HG02840 (cell line): ENCODE measurements around the gene CRADD.

Experiments
- ATAC-seq: cut with Tn5 transposase; IDR thresholded peaks from one replicate; pipeline ENCODE4 v1.9.1; 2021; ENCODE audit warnings: mild to moderate bottlenecking, moderate library complexity, moderate number of reproducible peaks; ENCODE audit not compliant: unreplicated experiment, low FRiP score

Gene CRADD

GRCh38 chr12:93733928-93734327 lies 56.8 kb downstream of the CRADD start:
- no peak for ATAC-seq

DNA sequence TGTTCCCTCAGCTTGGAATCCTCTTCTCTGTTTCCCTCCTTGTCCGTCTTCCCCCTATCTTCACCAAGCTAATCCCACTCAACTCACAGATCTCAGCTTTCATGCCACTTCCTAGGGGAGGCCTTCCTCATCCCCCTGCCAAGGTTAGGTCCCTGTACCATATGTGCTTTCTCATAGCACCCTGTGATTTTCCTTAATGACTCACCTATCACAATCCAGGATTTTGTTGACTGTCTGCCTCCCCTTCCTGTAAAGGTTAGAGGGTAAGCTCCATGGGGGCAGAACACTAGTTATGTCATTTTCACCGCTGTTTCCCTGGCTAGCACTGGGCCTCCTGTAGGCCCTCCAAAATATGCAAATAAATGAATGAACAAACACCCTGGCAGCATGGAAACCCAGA lies 57.6 kb downstream of the CRADD start:
- ATAC-seq = no peak

DNA sequence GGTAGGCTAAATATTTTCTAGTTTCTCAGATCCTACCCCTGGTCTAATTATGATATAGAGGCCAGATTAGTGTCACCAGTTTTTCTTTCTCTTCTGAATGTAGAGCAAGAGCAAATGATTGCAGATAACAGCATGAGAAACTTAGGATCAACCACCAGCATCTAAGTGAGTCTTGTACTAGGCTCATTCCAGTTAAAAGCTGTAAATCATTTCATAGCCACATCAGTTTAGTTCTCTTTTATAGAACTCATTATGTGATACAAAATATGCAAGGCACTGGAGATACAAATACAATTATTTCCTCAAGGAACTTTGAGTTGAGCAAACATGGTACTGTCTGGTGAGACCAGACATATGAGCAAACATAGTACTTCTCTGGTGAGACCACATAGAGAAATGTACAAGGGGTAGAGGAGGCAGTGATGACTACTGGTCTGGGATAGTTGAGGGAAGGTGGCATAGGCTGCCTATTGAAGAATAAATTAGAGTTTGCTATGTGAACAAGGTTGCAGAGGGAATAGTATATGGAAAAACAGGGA lies 59.5 kb downstream of the CRADD start:
- ATAC-seq = no peak

DNA sequence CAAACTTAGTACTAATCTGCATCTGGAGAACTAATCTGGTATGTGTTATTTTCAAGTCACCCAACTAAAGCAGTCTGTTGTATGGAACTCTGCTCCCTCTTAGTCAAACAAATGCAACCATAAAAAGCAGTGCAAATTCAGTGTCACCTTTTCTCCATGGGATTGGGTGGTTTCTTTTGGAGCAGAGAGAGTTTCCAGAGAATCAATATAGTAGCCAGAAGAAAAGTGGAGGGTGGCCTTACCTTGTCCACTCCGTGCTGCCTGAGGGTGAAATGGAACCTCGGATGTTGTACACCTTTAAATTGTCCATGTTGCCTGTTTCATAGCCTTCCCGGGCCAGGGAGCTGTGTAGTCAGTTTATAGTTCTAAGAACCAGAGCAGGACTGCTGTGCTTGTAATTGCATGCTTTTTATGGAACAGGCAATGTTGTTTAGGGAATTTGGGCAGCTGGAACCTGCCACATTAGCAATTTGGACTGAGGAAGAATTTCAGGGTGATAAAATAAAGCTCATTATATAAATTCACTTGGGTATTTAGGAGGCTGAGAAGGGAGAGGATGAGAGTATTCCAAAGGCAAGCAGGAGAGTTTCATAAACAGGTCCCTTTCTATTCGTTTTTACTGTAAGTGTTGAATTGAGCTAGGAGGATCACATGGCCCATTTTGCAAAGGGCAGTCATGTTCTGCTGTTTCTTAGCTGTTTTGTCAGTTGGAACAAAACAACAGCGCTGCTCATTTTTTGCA lies 60.5 kb downstream of the CRADD start:
- ATAC-seq = no peak

DNA sequence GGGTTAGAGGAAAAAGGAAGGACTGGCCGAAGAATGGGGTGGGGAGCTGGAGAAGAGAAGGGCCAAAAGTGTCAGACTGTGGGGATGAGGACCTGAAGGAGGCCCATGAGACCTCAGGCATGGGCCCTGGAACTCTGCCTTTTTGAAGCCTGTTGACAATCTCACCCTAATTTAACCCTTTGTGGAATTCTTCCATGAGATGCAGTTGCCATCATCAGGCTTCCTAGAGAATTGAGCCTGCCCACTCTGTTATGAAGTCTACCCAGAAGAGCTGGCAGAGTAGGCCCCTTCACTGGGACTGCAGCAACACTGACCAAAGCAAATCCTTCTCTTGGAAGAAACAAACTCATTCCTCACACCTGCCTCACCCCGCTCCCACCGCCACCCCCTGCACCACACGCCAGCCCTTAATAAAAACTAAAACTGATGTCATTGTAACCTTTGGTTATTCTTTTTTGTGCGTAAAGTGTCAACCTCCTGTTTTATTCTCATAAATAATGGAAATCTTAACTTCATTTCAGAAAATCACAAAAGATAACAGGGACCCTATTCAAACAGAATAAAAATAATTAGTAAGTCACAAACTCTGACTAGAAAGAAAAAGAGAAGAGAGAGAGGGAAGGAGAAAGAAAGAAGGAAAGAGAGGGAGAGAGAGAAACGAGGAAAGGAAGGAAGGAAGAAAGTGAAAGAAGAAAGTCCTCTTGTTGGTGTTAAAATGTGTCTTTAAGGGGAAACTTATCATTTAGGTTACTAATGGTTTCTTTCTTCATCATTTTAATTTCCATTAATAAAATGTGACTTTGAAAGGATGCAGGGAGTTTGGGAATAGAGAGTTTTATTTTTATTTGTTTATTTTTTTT lies 61.3 kb downstream of the CRADD start:
- ATAC-seq = no peak

GRCh38 chr12:93740751-93741150 lies 63.6 kb downstream of the CRADD start:
- ATAC-seq = no peak

- peak; percentile 36 for ATAC-seq
These were observed 64.5 kb downstream of the CRADD start for GRCh38 chr12:93741659-93742109.

GRCh38 chr12:93742110-93742934 lies 65.1 kb downstream of the CRADD start:
- ATAC-seq = peak; percentile 77

- no peak for ATAC-seq
These were observed 66.2 kb downstream of the CRADD start for GRCh38 chr12:93743229-93743998.

DNA sequence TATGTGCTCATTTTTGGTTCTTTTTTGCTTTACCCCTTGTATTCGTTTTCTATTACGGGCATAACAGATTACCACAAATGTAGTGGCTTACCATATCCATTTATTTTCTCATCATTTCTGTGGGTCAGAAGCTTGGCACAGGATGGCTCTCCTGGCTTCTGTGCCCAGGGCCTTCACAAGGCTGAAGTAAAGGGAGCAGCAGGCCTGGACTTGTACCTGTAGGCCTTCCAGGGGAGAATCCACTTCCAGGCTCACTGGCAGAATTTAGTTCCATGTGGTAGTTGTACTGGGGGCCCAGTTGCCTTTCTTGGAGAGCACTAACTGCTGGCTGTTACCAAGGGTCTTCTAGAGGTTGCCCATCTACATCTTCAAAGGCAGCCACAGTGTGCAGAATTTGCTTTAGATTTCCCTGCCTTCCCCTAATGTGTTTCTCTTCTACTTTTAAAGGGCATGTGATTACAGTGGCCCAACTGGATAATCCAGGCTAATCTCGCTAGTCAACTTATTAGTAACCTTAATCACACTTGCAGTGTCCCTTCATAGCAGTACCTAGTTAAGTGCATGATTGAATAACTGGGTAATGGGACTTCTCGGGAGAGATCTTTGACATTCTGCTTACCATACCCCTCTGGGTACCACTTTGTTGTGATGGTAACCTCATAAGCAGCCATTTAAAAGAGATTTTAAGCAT lies 67.0 kb downstream of the CRADD start:
- no peak for ATAC-seq

- no peak for ATAC-seq
These were observed 68.1 kb downstream of the CRADD start for GRCh38 chr12:93745286-93745685.

GRCh38 chr12:93746572-93747168 lies 69.5 kb downstream of the CRADD start:
- ATAC-seq = no peak

- no peak for ATAC-seq
These were observed 71.7 kb downstream of the CRADD start for GRCh38 chr12:93748672-93749383.

DNA sequence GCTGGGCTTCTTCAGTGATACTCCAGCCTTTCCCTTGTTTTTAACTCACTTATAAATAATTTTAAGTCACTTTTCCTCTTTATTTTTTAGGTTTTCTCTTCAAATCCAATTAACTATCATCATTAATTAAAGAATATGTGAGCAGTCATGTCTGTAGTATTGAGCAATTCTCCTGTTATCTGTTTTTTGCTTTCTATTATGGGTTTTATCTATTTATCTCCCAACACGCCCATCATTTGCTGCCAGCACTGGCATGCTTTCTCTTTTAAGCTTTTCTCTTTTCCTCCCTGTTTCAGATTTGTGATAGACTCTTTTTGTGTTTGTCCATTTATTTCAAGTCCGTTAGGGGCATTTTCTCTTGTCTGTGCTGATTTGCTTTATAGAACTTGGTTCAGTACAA lies 72.3 kb downstream of the CRADD start:
- ATAC-seq = no peak

- no peak for ATAC-seq
These were observed 72.9 kb downstream of the CRADD start for GRCh38 chr12:93750056-93750455.

DNA sequence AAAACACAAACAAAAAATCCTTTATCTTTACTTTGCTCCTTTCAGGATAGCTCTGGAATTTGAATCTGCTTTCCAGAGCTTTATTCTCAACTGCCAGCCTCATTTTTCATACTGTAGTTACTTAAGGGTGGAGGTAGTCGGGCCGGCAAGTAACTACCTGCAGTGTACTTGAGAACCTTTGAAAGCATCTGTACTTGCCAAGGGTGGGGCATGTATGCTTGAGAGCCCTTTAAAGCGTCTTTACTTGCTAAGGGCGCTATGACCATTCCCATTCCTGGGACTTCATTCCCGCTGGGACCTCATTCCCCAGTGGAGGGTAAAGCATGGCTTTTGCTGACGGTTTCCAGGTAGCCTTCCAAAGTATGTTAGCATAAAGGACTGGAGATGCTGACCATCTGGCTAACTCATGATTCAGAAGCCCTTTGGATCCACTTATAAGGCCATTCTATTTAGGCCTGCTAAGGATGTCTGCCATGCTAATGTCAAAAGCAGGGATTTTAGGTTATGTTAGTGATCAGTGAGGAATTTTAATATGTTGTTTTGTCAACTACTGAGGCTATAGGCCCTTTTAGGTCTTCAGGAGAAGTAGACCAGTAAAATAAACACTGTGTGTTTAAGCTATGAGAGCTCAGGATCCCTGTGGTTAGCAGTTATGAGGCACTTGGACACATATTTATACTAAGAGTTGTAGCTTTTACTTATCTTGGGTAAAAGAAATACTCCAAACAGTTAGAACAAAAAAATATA lies 74.9 kb downstream of the CRADD start:
- ATAC-seq = no peak

DNA sequence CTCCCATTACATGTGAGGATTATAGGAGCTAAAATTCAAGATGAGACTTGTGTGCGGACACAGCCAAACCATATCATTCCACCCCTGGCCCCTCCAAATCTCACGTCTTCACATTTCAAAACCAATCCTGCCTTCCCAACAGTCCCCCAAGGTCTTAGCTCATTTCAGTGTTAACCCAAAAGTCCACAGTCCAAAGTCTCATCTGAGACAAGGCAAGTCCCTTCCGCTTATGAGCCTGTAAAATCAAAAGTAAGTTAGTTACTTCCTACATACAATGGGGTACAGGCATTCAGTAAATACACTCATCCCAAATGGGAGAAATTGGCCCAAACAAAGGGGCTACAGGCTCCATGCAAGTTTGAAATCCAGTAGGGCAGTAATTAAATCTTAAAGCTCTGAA lies 76.1 kb downstream of the CRADD start:
- no peak for ATAC-seq
